ENCODE measurements around the gene FAM163B.

Gene FAM163B

GRCh38 chr9:133635098-133635497 is 25.9 kb upstream of the FAM163B start:
- TF ChIP-seq CTCF (IDR thresholded peaks at IDR 0.05; ENCODE audit: control insufficient read depth, extremely low read depth, insufficient read depth), result no peak
- no peak overlapping the region for H3K4me3 ChIP-seq (ENCODE audit: low read depth, low read length)
- DNase-seq (ENCODE audit: low read depth), result no peak

- H3K4me3 ChIP-seq (ENCODE audit: low read depth, low read length), result no peak overlapping the region
- no peak for DNase-seq (ENCODE audit: low read depth)
Measured at GRCh38 chr9:133634081-133634691, 25.0 kb upstream of the FAM163B start.

GRCh38 chr9:133633681-133634080 is 24.5 kb upstream of the FAM163B start:
- TF ChIP-seq CTCF (IDR thresholded peaks at IDR 0.05; ENCODE audit: control insufficient read depth, extremely low read depth, insufficient read depth), result no peak
- no peak overlapping the region for H3K4me3 ChIP-seq (ENCODE audit: low read depth, low read length)
- DNase-seq (ENCODE audit: low read depth), result no peak

More at GRCh38 chr9:133634081-133634691, 25.0 kb upstream of the FAM163B start:
- no peak for TF ChIP-seq CTCF (IDR thresholded peaks at IDR 0.05; ENCODE audit: control insufficient read depth, extremely low read depth, insufficient read depth)

GRCh38 chr9:133632806-133633680 is 23.9 kb upstream of the FAM163B start:
- TF ChIP-seq CTCF (IDR thresholded peaks at IDR 0.05; ENCODE audit: control insufficient read depth, extremely low read depth, insufficient read depth), result no peak
- DNase-seq (ENCODE audit: low read depth), result no peak
- H3K4me3 ChIP-seq (ENCODE audit: low read depth, low read length), result no peak overlapping the region

- no peak for TF ChIP-seq CTCF (IDR thresholded peaks at IDR 0.05; ENCODE audit: control insufficient read depth, extremely low read depth, insufficient read depth)
- H3K4me3 ChIP-seq (ENCODE audit: low read depth, low read length), result no peak overlapping the region
- no peak for DNase-seq (ENCODE audit: low read depth)
Measured at GRCh38 chr9:133631111-133631510, 21.9 kb upstream of the FAM163B start.

GRCh38 chr9:133629221-133630110 is 20.3 kb upstream of the FAM163B start:
- DNase-seq (ENCODE audit: low read depth), result no peak
- no peak for TF ChIP-seq CTCF (IDR thresholded peaks at IDR 0.05; ENCODE audit: control insufficient read depth, extremely low read depth, insufficient read depth)
- no peak overlapping the region for H3K4me3 ChIP-seq (ENCODE audit: low read depth, low read length)

Data from LNCaP clone FGC (cell line).